Vagina (tissue), 2 donors: ENCODE results near the gene ABT1.

Source experiments
- CTCF ChIP-seq, 3 experiments: fragments of 450-650 bp in 2 of 3; fragments of 200-600 bp in 1 of 3; sonication (generic) in 1 of 3; IDR thresholded peaks; one replicate each; pipeline ENCODE4 v1.5.1; 2017 to 2019; ENCODE audit warnings: antibody characterized with exemption in 3 of 3, mild to moderate bottlenecking in 2 of 3, moderate library complexity in 2 of 3
- POLR2A ChIP-seq, 2 donors: fragments of 450-650 bp; IDR thresholded peaks; one replicate each; pipeline ENCODE4 v1.6.1; 2017; ENCODE audit warnings: antibody characterized with exemption in 2 of 2, mild to moderate bottlenecking in 2 of 2, moderate library complexity in 2 of 2
- POLR2AphosphoS5 ChIP-seq, 2 donors: sonication (generic); formaldehyde crosslinking; IDR thresholded peaks; one replicate each; pipeline ENCODE4 v1.9.0; 2017; ENCODE audit warnings: antibody characterized with exemption in 2 of 2, mild to moderate bottlenecking in 2 of 2, low read depth in 1 of 2; ENCODE audit not compliant: insufficient read depth in 1 of 2

DNA sequence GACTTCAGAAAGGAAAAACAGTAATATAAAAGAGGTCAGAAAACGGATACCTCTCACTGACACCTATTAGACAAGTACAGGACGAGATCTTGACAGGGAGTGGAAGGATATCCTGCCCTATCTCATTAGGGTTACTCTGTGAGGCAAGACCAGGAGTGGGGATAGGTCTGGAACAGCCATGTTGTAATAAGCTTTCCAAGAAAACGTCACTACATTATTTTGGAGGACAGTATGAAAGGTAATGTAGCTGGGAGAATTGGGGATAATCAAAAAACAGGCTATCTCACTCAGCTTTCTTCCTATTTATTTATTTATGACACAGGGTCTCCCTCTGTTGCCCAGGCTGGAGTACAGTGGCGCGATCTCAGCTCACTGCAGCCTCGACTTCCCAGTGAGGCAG lies 33.3 kb upstream of the ABT1 start:
- TF ChIP-seq POLR2AphosphoS5 (IDR thresholded peaks at IDR 0.05; ENCODE audit: insufficient read depth in 1 of 2, low read depth in 1 of 2) (no peak), POLR2A (IDR thresholded peaks at IDR 0.05) (no peak), CTCF (IDR thresholded peaks at IDR 0.05) (no peak)
